HCT116 (cell line): ENCODE measurements around the gene LLCFC1.

Experiments used
- CTCF ChIP-seq, 3 experiments: fragments of 200-600 bp in 1 of 3; sonication (generic) in 1 of 3; IDR thresholded peaks in 2 of 3; conservative IDR thresholded peaks in 1 of 3; 2 replicates each; pipeline ENCODE4 v1.5.1; 2012 to 2017; ENCODE audit warnings: low read depth in 2 of 3, low read length in 2 of 3, antibody characterized with exemption in 1 of 3, borderline replicate concordance in 1 of 3, control low read depth in 1 of 3, mild to moderate bottlenecking in 1 of 3, mixed read lengths in 1 of 3, mixed run types in 1 of 3, moderate library complexity in 1 of 3; ENCODE audit not compliant: insufficient read depth in 1 of 3
- POLR2A ChIP-seq: IDR thresholded peaks from 2 replicates; pipeline ENCODE4 v1.7.0; 2011; ENCODE audit warnings: borderline replicate concordance; ENCODE audit not compliant: insufficient read depth, insufficient read length; ENCODE audit errors: extremely low read depth
- POLR2AphosphoS5 ChIP-seq: IDR thresholded peaks from 2 replicates; pipeline ENCODE4 v1.6.1; 2011; ENCODE audit warnings: mild to moderate bottlenecking, low read depth, low read length, moderate library complexity

- TF ChIP-seq POLR2A (no peak), CTCF (IDR thresholded peaks at IDR 0.05 in 2 of 3, conservative IDR thresholded peaks at IDR 0.05 in 1 of 3; ENCODE audit: borderline replicate concordance in 1 of 3, insufficient read depth in 1 of 3, low read depth in 2 of 3, low read length in 2 of 3) (no peak), POLR2AphosphoS5 (no peak)
These were observed 3.5 kb downstream of the LLCFC1 start for GRCh38 chr7:142942746-142943145.
